GM21825 (cell line): ENCODE measurements around the gene FOXO3.
"Not testable (repeated sequence)": the region's sequence is repeated elsewhere in the genome, so short reads cannot be mapped to it uniquely, and the experiment has no call there.

Experiments
- ATAC-seq: cut with Tn5 transposase; IDR thresholded peaks from one replicate; pipeline ENCODE4 v1.9.1; 2021; ENCODE audit warnings: mild to moderate bottlenecking, moderate library complexity; ENCODE audit not compliant: unreplicated experiment

FOXO3 gene

GRCh38 chr6:108560463-108561308, at the start of gene FOXO3:
TSS of gene FOXO3 (plus strand) at chr6:108560917. CDS start at chr6:108561209, 292 bp downstream.
- no peak for ATAC-seq

GRCh38 chr6:108518714-108519576, 41.8 kb upstream of the FOXO3 start:
- ATAC-seq = no peak

GRCh38 chr6:108521616-108522107, 39.1 kb upstream of the FOXO3 start:
- ATAC-seq = no peak

- ATAC-seq = no peak
Measured at GRCh38 chr6:108523697-108524096, 37.0 kb upstream of the FOXO3 start.

- ATAC-seq = no peak
Measured at GRCh38 chr6:108524528-108525248, 36.0 kb upstream of the FOXO3 start.

- ATAC-seq = no peak
Measured at GRCh38 chr6:108526739-108527174, 34.0 kb upstream of the FOXO3 start.

- ATAC-seq = no peak
Measured at GRCh38 chr6:108528878-108529277, 31.8 kb upstream of the FOXO3 start.

- no peak for ATAC-seq
Measured at GRCh38 chr6:108531332-108531731, 29.4 kb upstream of the FOXO3 start.

- ATAC-seq = no peak
Measured at GRCh38 chr6:108535114-108535742, 25.5 kb upstream of the FOXO3 start.

GRCh38 chr6:108535920-108536535, 24.7 kb upstream of the FOXO3 start:
- not testable (repeated sequence) for ATAC-seq

- no peak for ATAC-seq
Measured at GRCh38 chr6:108541843-108542759, 18.6 kb upstream of the FOXO3 start.

GRCh38 chr6:108543175-108543940, 17.4 kb upstream of the FOXO3 start:
- ATAC-seq = no peak

GRCh38 chr6:108544606-108545005, 16.1 kb upstream of the FOXO3 start:
- no peak for ATAC-seq

GRCh38 chr6:108546079-108547049, 14.4 kb upstream of the FOXO3 start:
- no peak for ATAC-seq

GRCh38 chr6:108549241-108549640, 11.5 kb upstream of the FOXO3 start:
- no peak for ATAC-seq

GRCh38 chr6:108549741-108550140, 11.0 kb upstream of the FOXO3 start:
- ATAC-seq = no peak

GRCh38 chr6:108550256-108550655, 10.5 kb upstream of the FOXO3 start:
- ATAC-seq = no peak
